Endothelial cell of hepatic sinusoid (primary cell): ENCODE measurements around the gene ARFGEF3.

Experiments used
- in situ Hi-C: cut with HindIII; loops from 2 replicates; pipeline ENCODE4 v1.10.0; 2017; ENCODE audit warnings: low sequenced_read_pairs

Gene ARFGEF3

GRCh38 chr6:138378463-138378862 lies 216.7 kb downstream of the ARFGEF3 start:
- in situ Hi-C loops: no loop called here

- in situ Hi-C loops: no loop called here
These were observed 220.9 kb downstream of the ARFGEF3 start for GRCh38 chr6:138382498-138383265.

- in situ Hi-C loops: no loop called here
These were observed 222.0 kb downstream of the ARFGEF3 start for GRCh38 chr6:138383776-138384175.

- in situ Hi-C loops: no loop called here
These were observed 225.2 kb downstream of the ARFGEF3 start for GRCh38 chr6:138386897-138387296.

- in situ Hi-C loops: no loop called here
These were observed 226.0 kb downstream of the ARFGEF3 start for GRCh38 chr6:138387577-138388368.

- in situ Hi-C loops: no loop called here
These were observed 227.8 kb downstream of the ARFGEF3 start for GRCh38 chr6:138389551-138389950.
